Measurements from ENCODE around the gene SP5. TPM values are rescaled to one million over a fixed set of nuclear protein-coding genes. Genes with fewer than 3 reads are reported as not detected.
"Not testable (repeated sequence)": the region's sequence is repeated elsewhere in the genome, so short reads cannot be mapped to it uniquely, and the experiment has no call there.

SP5 gene
- polyA plus RNA-seq, 1 of the 3 experiments (the other 2 are of a cell fraction), result not detected

- ChIA-PET POLR2A (no interaction called here), CTCF (interaction anchor here (0.9 kb wide), 1 partner anchor 302 kb away, joined by 5 read pairs; no protein-coding TSS in a partner anchor)
- H3K4me2 ChIP-seq, result no peak overlapping the region
- no peaks in the 10 kb centered on the region for H3K79me2 ChIP-seq (ENCODE audit: insufficient read depth)
- no peaks in the 10 kb centered on the region for H3K9me3 ChIP-seq
- H3K27me3 ChIP-seq (ENCODE audit: insufficient read depth), result no peaks in the 10 kb centered on the region
- H2AFZ ChIP-seq (ENCODE audit: low read depth), result no peak overlapping the region
- H3K4me3 ChIP-seq (ENCODE audit: low read depth in 2 of 2, low read length in 1 of 2), result no peak overlapping the region
- no peak overlapping the region for H3K9ac ChIP-seq
- 67% methylated on average over 9 of the region's 9 CpGs for WGBS (ENCODE audit: low lambda C conversion rate)
- TF ChIP-seq PBX3 (IDR thresholded peaks at IDR 0.05) (no peak), YY1 (IDR thresholded peaks at IDR 0.05; ENCODE audit: low read depth) (no peak), RFX5 (IDR thresholded peaks at IDR 0.05; ENCODE audit: low read length) (no peak), RXRA (IDR thresholded peaks at IDR 0.05; ENCODE audit: borderline replicate concordance, low read depth) (no peak), FOXJ3 (CRISPR knock-in tag; IDR thresholded peaks at IDR 0.05) (no peak), IRF3 (IDR thresholded peaks at IDR 0.05; ENCODE audit: low read depth, low read length) (no peak), EZH2phosphoT487 (IDR thresholded peaks at IDR 0.05; ENCODE audit: borderline replicate concordance, low read depth) (no peak), RAD21 (IDR thresholded peaks at IDR 0.05; ENCODE audit: low read length) (no peak), CHD2 (IDR thresholded peaks at IDR 0.05; ENCODE audit: low read length, partially characterized antibody) (no peak), GATA2 (CRISPR knock-in tag; IDR thresholded peaks at IDR 0.05) (no peak), EP300 (IDR thresholded peaks at IDR 0.05; ENCODE audit: borderline replicate concordance in 1 of 2, low read depth in 1 of 2, low read length in 1 of 2) (no peak), GABPA (IDR thresholded peaks at IDR 0.05; ENCODE audit: low read depth) (no peak), ZBTB33 (IDR thresholded peaks at IDR 0.05; ENCODE audit: borderline replicate concordance, low read depth) (no peak), MAX (IDR thresholded peaks at IDR 0.05; ENCODE audit: low read depth) (no peak)
- no peaks in the 10 kb centered on the region for H3F3A ChIP-seq (replicated peaks; ENCODE audit: insufficient read depth)
- H3K4me1 ChIP-seq (ENCODE audit: control insufficient read depth in 1 of 2, insufficient read depth in 2 of 2, low read depth in 1 of 2, low read length in 1 of 2), result no peaks in the 10 kb centered on the region
- H3K27ac ChIP-seq (ENCODE audit: low read depth in 2 of 2, low read length in 1 of 2), result no peak overlapping the region
- no peaks in the 10 kb centered on the region for H3K36me3 ChIP-seq (replicated peaks in 1 of 2; ENCODE audit: control insufficient read depth in 1 of 2, insufficient read depth in 2 of 2, low read length in 1 of 2)
- H4K20me1 ChIP-seq (ENCODE audit: insufficient read depth), result no peaks in the 10 kb centered on the region
- DNase-seq, result no peak
- no peaks in the 10 kb centered on the region for H3K9me2 ChIP-seq
These were observed 44.1 kb upstream of the SP5 start for GRCh38 chr2:170671079-170671478.

- POLR2A ChIA-PET; H3K27me3 ChIP-seq (ENCODE audit: insufficient read depth); H3K4me1 ChIP-seq (ENCODE audit: control insufficient read depth in 1 of 2, insufficient read depth in 2 of 2, low read depth in 1 of 2, low read length in 1 of 2); H3K9me3 ChIP-seq; DNase-seq; H3K9ac ChIP-seq; H3K4me2 ChIP-seq; H3F3A ChIP-seq (replicated peaks; ENCODE audit: insufficient read depth); H3K4me3 ChIP-seq (ENCODE audit: low read depth in 2 of 2, low read length in 1 of 2); H3K9me2 ChIP-seq; H3K36me3 ChIP-seq (replicated peaks in 1 of 2; ENCODE audit: control insufficient read depth in 1 of 2, insufficient read depth in 2 of 2, low read length in 1 of 2); H3K27ac ChIP-seq (ENCODE audit: low read depth in 2 of 2, low read length in 1 of 2); H2AFZ ChIP-seq (ENCODE audit: low read depth); H4K20me1 ChIP-seq (ENCODE audit: insufficient read depth); H3K79me2 ChIP-seq (ENCODE audit: insufficient read depth): not testable (repeated sequence)
- CTCF ChIA-PET, result interaction anchor here (1.0 kb wide), 1 partner anchor 141 kb away, joined by 4 read pairs; no protein-coding TSS in a partner anchor
These were observed 40.9 kb upstream of the SP5 start for GRCh38 chr2:170674282-170674681.

Measured in SK-N-SH (cell line).